Measurements from ENCODE around the gene PMIS2.

The PMIS2 gene

GRCh38 chr19:35558400-35559280, 27.3 kb upstream of the PMIS2 start:
- Histone ChIP-seq H3K4me3 (replicated peaks; ENCODE audit: low read depth, low read length) (peak overlapping the region; percentile 16), H3K27me3 (replicated peaks; ENCODE audit: control insufficient read depth, insufficient read depth, low read length) (no peaks in the 10 kb centered on the region; the same call in 1 of the 2 replicates)

GRCh38 chr19:35559281-35559659, 26.7 kb upstream of the PMIS2 start:
- DNase-seq (ENCODE audit: extremely low read depth, insufficient read length) = peak; percentile 52
- Histone ChIP-seq H3K4me3 (replicated peaks; ENCODE audit: low read depth, low read length) (no peak overlapping the region), H3K27me3 (replicated peaks; ENCODE audit: control insufficient read depth, insufficient read depth, low read length) (no peaks in the 10 kb centered on the region; the same call in 1 of the 2 replicates)

More at GRCh38 chr19:35558400-35559280, 27.3 kb upstream of the PMIS2 start:
- no peak for DNase-seq (ENCODE audit: extremely low read depth, insufficient read length)
- TF ChIP-seq, protein P1, sequence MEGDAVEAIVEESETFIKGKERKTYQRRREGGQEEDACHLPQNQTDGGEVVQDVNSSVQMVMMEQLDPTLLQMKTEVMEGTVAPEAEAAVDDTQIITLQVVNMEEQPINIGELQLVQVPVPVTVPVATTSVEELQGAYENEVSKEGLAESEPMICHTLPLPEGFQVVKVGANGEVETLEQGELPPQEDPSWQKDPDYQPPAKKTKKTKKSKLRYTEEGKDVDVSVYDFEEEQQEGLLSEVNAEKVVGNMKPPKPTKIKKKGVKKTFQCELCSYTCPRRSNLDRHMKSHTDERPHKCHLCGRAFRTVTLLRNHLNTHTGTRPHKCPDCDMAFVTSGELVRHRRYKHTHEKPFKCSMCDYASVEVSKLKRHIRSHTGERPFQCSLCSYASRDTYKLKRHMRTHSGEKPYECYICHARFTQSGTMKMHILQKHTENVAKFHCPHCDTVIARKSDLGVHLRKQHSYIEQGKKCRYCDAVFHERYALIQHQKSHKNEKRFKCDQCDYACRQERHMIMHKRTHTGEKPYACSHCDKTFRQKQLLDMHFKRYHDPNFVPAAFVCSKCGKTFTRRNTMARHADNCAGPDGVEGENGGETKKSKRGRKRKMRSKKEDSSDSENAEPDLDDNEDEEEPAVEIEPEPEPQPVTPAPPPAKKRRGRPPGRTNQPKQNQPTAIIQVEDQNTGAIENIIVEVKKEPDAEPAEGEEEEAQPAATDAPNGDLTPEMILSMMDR (IDR thresholded peaks at IDR 0.05; ENCODE audit: insufficient read depth, low read length, poor library complexity, severe bottlenecking) = no peak
- H3K36me3 ChIP-seq (ENCODE audit: control insufficient read depth, insufficient read depth, low read length) = no peaks in the 10 kb centered on the region

GRCh38 chr19:35559781-35560180, 26.2 kb upstream of the PMIS2 start:
- TF ChIP-seq, protein P1 (IDR thresholded peaks at IDR 0.05; ENCODE audit: insufficient read depth, low read length, poor library complexity, severe bottlenecking) = no peak
- no peak for DNase-seq (ENCODE audit: extremely low read depth, insufficient read length)
- no peaks in the 10 kb centered on the region for H3K36me3 ChIP-seq (ENCODE audit: control insufficient read depth, insufficient read depth, low read length)
- no peak overlapping the region for H3K4me3 ChIP-seq (replicated peaks; ENCODE audit: low read depth, low read length)
- no peaks in the 10 kb centered on the region; the same call in 1 of the 2 replicates for H3K27me3 ChIP-seq (replicated peaks; ENCODE audit: control insufficient read depth, insufficient read depth, low read length)

More at GRCh38 chr19:35559281-35559659, 26.7 kb upstream of the PMIS2 start:
- no peaks in the 10 kb centered on the region for H3K36me3 ChIP-seq (ENCODE audit: control insufficient read depth, insufficient read depth, low read length)
- TF ChIP-seq, protein P1 (IDR thresholded peaks at IDR 0.05; ENCODE audit: insufficient read depth, low read length, poor library complexity, severe bottlenecking) = no peak

- H3K27me3 ChIP-seq (replicated peaks; ENCODE audit: control insufficient read depth, insufficient read depth, low read length) = no peaks in the 10 kb centered on the region; the same call in 1 of the 2 replicates
- TF ChIP-seq, protein P1 (IDR thresholded peaks at IDR 0.05; ENCODE audit: insufficient read depth, low read length, poor library complexity, severe bottlenecking) = no peak
- no peak for DNase-seq (ENCODE audit: extremely low read depth, insufficient read length)
Measured at GRCh38 chr19:35560271-35560670, 25.7 kb upstream of the PMIS2 start.

GRCh38 chr19:35560677-35561076, 25.3 kb upstream of the PMIS2 start:
- Histone ChIP-seq H3K36me3 (ENCODE audit: control insufficient read depth, insufficient read depth, low read length) (no peaks in the 10 kb centered on the region), H3K27me3 (replicated peaks; ENCODE audit: control insufficient read depth, insufficient read depth, low read length) (no peaks in the 10 kb centered on the region; the same call in 1 of the 2 replicates), H3K4me3 (replicated peaks; ENCODE audit: low read depth, low read length) (no peak overlapping the region)
- TF ChIP-seq, protein P1 (IDR thresholded peaks at IDR 0.05; ENCODE audit: insufficient read depth, low read length, poor library complexity, severe bottlenecking) = no peak
- no peak for DNase-seq (ENCODE audit: extremely low read depth, insufficient read length)

More at GRCh38 chr19:35560271-35560670, 25.7 kb upstream of the PMIS2 start:
- Histone ChIP-seq H3K4me3 (replicated peaks; ENCODE audit: low read depth, low read length) (no peak overlapping the region), H3K36me3 (ENCODE audit: control insufficient read depth, insufficient read depth, low read length) (no peaks in the 10 kb centered on the region)
